HEK293 (cell line): ENCODE results near the gene SIL1.

Experiments used
- YY1 ChIP-seq: fragments of 450-650 bp; formaldehyde crosslinking; IDR thresholded peaks from 2 replicates; pipeline ENCODE4 v1.5.1; 2018; ENCODE audit warnings: missing biosample characterization, missing genetic modification characterization
- TF ChIP-seq, protein P1 (sequence below): fragments of 450-650 bp; formaldehyde crosslinking; IDR thresholded peaks from 2 replicates; pipeline ENCODE4 v1.5.1; 2016; ENCODE audit warnings: missing biosample characterization, missing genetic modification characterization
- TF ChIP-seq, protein P2 (sequence below): fragments of 450-650 bp; formaldehyde crosslinking; IDR thresholded peaks from 2 replicates; pipeline ENCODE4 v1.5.1; 2016; ENCODE audit warnings: missing biosample characterization, missing genetic modification characterization

DNA sequence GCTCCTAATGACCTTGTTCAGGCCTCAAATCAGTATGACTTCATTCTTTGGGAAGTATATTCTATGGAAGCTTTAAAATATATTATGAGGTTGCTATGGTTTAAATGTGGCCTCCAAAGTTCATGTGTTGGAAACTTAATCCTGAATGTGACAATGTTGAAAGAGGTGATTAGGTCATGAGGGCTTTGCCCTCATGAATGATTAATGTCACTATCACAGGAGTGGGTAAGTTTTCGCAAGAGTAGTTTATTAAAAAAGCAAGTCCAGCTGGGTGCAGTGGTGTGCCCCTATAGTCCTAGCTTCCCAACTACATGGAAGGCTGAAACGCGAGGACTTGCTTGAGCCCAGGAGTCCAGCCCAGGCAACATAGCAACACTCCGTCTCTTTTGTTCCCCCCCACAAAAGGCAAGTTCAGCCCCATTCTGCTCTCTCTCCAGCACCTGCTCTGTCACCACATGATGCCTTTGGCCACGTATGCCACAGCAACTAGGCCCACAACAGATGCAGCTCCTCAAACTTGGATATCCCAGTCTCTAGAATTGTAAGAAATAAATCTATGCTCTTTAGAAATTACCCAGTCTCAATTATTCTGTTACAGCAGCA is 105.3 kb downstream of the SIL1 start:
- TF ChIP-seq, protein P1, sequence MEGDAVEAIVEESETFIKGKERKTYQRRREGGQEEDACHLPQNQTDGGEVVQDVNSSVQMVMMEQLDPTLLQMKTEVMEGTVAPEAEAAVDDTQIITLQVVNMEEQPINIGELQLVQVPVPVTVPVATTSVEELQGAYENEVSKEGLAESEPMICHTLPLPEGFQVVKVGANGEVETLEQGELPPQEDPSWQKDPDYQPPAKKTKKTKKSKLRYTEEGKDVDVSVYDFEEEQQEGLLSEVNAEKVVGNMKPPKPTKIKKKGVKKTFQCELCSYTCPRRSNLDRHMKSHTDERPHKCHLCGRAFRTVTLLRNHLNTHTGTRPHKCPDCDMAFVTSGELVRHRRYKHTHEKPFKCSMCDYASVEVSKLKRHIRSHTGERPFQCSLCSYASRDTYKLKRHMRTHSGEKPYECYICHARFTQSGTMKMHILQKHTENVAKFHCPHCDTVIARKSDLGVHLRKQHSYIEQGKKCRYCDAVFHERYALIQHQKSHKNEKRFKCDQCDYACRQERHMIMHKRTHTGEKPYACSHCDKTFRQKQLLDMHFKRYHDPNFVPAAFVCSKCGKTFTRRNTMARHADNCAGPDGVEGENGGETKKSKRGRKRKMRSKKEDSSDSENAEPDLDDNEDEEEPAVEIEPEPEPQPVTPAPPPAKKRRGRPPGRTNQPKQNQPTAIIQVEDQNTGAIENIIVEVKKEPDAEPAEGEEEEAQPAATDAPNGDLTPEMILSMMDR (tag by site-specific recombination): no peak
- TF ChIP-seq, protein P2, sequence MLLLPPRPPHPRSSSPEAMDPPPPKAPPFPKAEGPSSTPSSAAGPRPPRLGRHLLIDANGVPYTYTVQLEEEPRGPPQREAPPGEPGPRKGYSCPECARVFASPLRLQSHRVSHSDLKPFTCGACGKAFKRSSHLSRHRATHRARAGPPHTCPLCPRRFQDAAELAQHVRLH (tag by site-specific recombination): no peak
- TF ChIP-seq YY1 (tag by site-specific recombination): no peak
